Endodermal cell (in vitro differentiated cells): Measurements from ENCODE around the gene PLCB4. TPM values are rescaled to one million over a fixed set of nuclear protein-coding genes. Genes with fewer than 3 reads are reported as not detected.

Experiments
- DNase-seq: peaks from one replicate; pipeline ENCODE4 v3.0.0-alpha.2; 2017
- H3K27ac ChIP-seq: 2 replicates; pipeline ENCODE4 v1.5.1; 2013; ENCODE audit warnings: mild to moderate bottlenecking, low read depth, low read length, moderate library complexity
- H3K27me3 ChIP-seq: 2 replicates; pipeline ENCODE4 v1.6.1; 2013; ENCODE audit warnings: mild to moderate bottlenecking, low read length, moderate library complexity; ENCODE audit not compliant: insufficient read depth, control insufficient read depth, poor library complexity, severe bottlenecking
- H3K36me3 ChIP-seq: 2 replicates; pipeline ENCODE4 v1.7.0; 2013; ENCODE audit warnings: mild to moderate bottlenecking, low read length, moderate library complexity; ENCODE audit not compliant: control insufficient read depth, insufficient read depth
- H3K4me1 ChIP-seq: one replicate; pipeline ENCODE4 v1.7.0; 2013; ENCODE audit warnings: low read length; ENCODE audit not compliant: control insufficient read depth, insufficient read depth
- H3K4me3 ChIP-seq: 2 replicates; pipeline ENCODE4 v1.5.1; 2013; ENCODE audit warnings: mild to moderate bottlenecking, low read length, moderate library complexity
- H3K9ac ChIP-seq: 2 replicates; pipeline ENCODE4 v1.6.1; 2013; ENCODE audit warnings: mild to moderate bottlenecking, low read length, moderate library complexity; ENCODE audit not compliant: poor library complexity, severe bottlenecking; ENCODE audit errors: extremely low read depth
- H3K9me3 ChIP-seq: 2 replicates; pipeline ENCODE4 v1.6.1; 2013; ENCODE audit warnings: mild to moderate bottlenecking, low read length, moderate library complexity; ENCODE audit not compliant: control insufficient read depth
- H3K27ac Mint-ChIP-seq: 2 replicates; pipeline ENCODE4 v1.8.0; 2020; ENCODE audit warnings: mixed read lengths
- H3K27me3 Mint-ChIP-seq: 2 replicates; pipeline ENCODE4 v1.8.0; 2021; ENCODE audit warnings: mild to moderate bottlenecking, mixed read lengths; ENCODE audit not compliant: insufficient read depth
- H3K36me3 Mint-ChIP-seq: 2 replicates; pipeline ENCODE4 v1.8.0; 2020; ENCODE audit warnings: low read depth, mixed read lengths
- H3K4me1 Mint-ChIP-seq: 2 replicates; pipeline ENCODE4 v1.8.0; 2020; ENCODE audit warnings: mixed read lengths
- H3K4me3 Mint-ChIP-seq: 2 replicates; pipeline ENCODE4 v1.8.0; 2020; ENCODE audit warnings: mild to moderate bottlenecking, moderate library complexity, mixed read lengths
- H3K9me3 Mint-ChIP-seq: 2 replicates; pipeline ENCODE4 v1.8.0; 2020; ENCODE audit warnings: mild to moderate bottlenecking, mixed read lengths
- CTCF ChIP-seq: fragments of 200-600 bp; sonication (generic); conservative IDR thresholded peaks from 2 replicates; pipeline ENCODE4 v1.5.0; 2021; ENCODE audit warnings: antibody characterized with exemption, mild to moderate bottlenecking
- WGBS, 2 experiments: methylation state at CpG; one replicate each; pipeline versions ENCODE4 v1.1.5 to v1.1.7; 2013; ENCODE audit warnings: missing lambda C conversion rate in 2 of 2, mixed read lengths in 1 of 2; ENCODE audit not compliant: insufficient coverage in 1 of 2, insufficient read length in 1 of 2; 5-methylcytosine and 5-hydroxymethylcytosine counted together
- total RNA-seq, 2 donors: library from RNA; stranded (reverse); fragmentation: NEBNext Ultra II Directional in 1 of 2; extraction: Animal tissue kit (Norgen Biotek cat#: 25700) in 1 of 2; gene quantifications; 2 replicates in 1 of 2; 3 replicates in 1 of 2; pipeline ENCODE4 v1.2.1, GENCODE V29; 2021

The PLCB4 gene
- total RNA-seq, 2 donors from 2014 or later = 14.4 to 14.6 TPM

GRCh38 chr20:9492067-9492466, 423.2 kb downstream of the PLCB4 start:
- Histone ChIP-seq H3K4me1 (no peaks in the 10 kb centered on the region), H3K9me3 (no peaks in the 10 kb centered on the region), H3K27me3 (no peaks in the 10 kb centered on the region), H3K27ac (no peak overlapping the region), H3K4me3 (no peak overlapping the region), H3K36me3 (no peaks in the 10 kb centered on the region), H3K9ac (no peak overlapping the region)
- H3K4me3 Mint-ChIP-seq = no peak overlapping the region
- no peaks in the 10 kb centered on the region for H3K36me3 Mint-ChIP-seq
- no peaks in the 10 kb centered on the region for H3K9me3 Mint-ChIP-seq
- H3K27me3 Mint-ChIP-seq = no peaks in the 10 kb centered on the region
- H3K4me1 Mint-ChIP-seq = no peaks in the 10 kb centered on the region
- TF ChIP-seq CTCF = no peak
- DNase-seq = no peak
- H3K27ac Mint-ChIP-seq = no peak overlapping the region
- 94 to 100% methylated on average over 2 to 4 of the region's 4 CpGs for WGBS, 2 experiments

GRCh38 chr20:9493803-9494202, 424.9 kb downstream of the PLCB4 start:
- Mint-ChIP-seq H3K9me3 (no peaks in the 10 kb centered on the region), H3K4me3 (no peak overlapping the region), H3K36me3 (no peaks in the 10 kb centered on the region), H3K27ac (no peak overlapping the region), H3K27me3 (no peaks in the 10 kb centered on the region), H3K4me1 (no peaks in the 10 kb centered on the region)
- H3K9ac ChIP-seq = no peak overlapping the region
- H3K4me3 ChIP-seq = no peak overlapping the region
- no peaks in the 10 kb centered on the region for H3K36me3 ChIP-seq
- H3K27me3 ChIP-seq = no peaks in the 10 kb centered on the region
- no peak for TF ChIP-seq CTCF
- H3K27ac ChIP-seq = no peak overlapping the region
- H3K4me1 ChIP-seq = no peaks in the 10 kb centered on the region
- DNase-seq = no peak
- WGBS, 2 experiments = 95 to 100% methylated on average over 1 of the region's 2 CpGs
- no peaks in the 10 kb centered on the region for H3K9me3 ChIP-seq

GRCh38 chr20:9495701-9496100, 426.8 kb downstream of the PLCB4 start:
- no peak overlapping the region for H3K4me3 Mint-ChIP-seq
- Histone ChIP-seq H3K4me3 (no peak overlapping the region), H3K27me3 (no peaks in the 10 kb centered on the region), H3K36me3 (no peaks in the 10 kb centered on the region), H3K27ac (no peak overlapping the region), H3K9ac (no peak overlapping the region), H3K4me1 (no peaks in the 10 kb centered on the region), H3K9me3 (no peaks in the 10 kb centered on the region)
- no peaks in the 10 kb centered on the region for H3K36me3 Mint-ChIP-seq
- 77% methylated on average over 2 of the region's 2 CpGs; no CpG with 5 or more reads in 1 of the 2 experiments for WGBS, 2 experiments
- no peak for TF ChIP-seq CTCF
- no peaks in the 10 kb centered on the region for H3K27me3 Mint-ChIP-seq
- no peak overlapping the region for H3K27ac Mint-ChIP-seq
- H3K4me1 Mint-ChIP-seq = no peaks in the 10 kb centered on the region
- H3K9me3 Mint-ChIP-seq = no peaks in the 10 kb centered on the region
- no peak for DNase-seq
